OCI-LY7 (cell line): Measurements from ENCODE around the gene IL17REL. TPM values are rescaled to one million over a fixed set of nuclear protein-coding genes. Genes with fewer than 3 reads are reported as not detected.

ENCODE experiments used
- BruUV-seq: library from RNA; stranded (reverse); fragments of 400-500 nt; replicated peaks from 2 replicates; lab custom pipeline; 2021; lab: Mats Ljungman, UMichigan
- CTCF ChIA-PET: fragments of 300-600 bp; sonication (Branson Sonifier 250); formaldehyde crosslinking; loops from one replicate; lab custom pipeline; 2022; ENCODE audit warnings: antibody characterized with exemption; ENCODE audit not compliant: unreplicated experiment; lab: Charles Lee
- POLR2A ChIA-PET: fragments of 300-600 bp; sonication (Branson Sonifier 250); formaldehyde crosslinking; loops from one replicate; lab custom pipeline; 2022; ENCODE audit warnings: antibody characterized with exemption; lab: Charles Lee
- DNase-seq: peaks from one replicate; pipeline ENCODE4 v3.0.0-alpha.2; 2015; ENCODE audit warnings: low spot score
- H2AFZ ChIP-seq: fragments of 200-600 bp; sonication (generic), shearing (Covaris generic); 2 replicates; pipeline ENCODE4 v1.6.1; 2014; ENCODE audit warnings: mild to moderate bottlenecking, antibody characterized with exemption, low read length, moderate library complexity
- H3K27ac ChIP-seq: fragments of 200-600 bp; sonication (generic); 2 replicates; pipeline ENCODE4 v1.5.1; 2014; ENCODE audit warnings: mixed run types, low read depth, mild to moderate bottlenecking, moderate library complexity, low read length, inconsistent platforms; ENCODE audit not compliant: poor library complexity, severe bottlenecking
- H3K36me3 ChIP-seq: fragments of 200-600 bp; sonication (generic); 2 replicates; pipeline ENCODE4 v1.6.1; 2014; ENCODE audit warnings: mild to moderate bottlenecking, antibody characterized with exemption, low read length, moderate library complexity, mixed read lengths; ENCODE audit not compliant: insufficient read depth
- H3K4me1 ChIP-seq: fragments of 200-600 bp; sonication (generic); 2 replicates; pipeline ENCODE4 v1.5.1; 2014; ENCODE audit warnings: mild to moderate bottlenecking, low read length; ENCODE audit not compliant: insufficient read depth, poor library complexity, severe bottlenecking
- H3K4me2 ChIP-seq: fragments of 200-600 bp; sonication (generic); 2 replicates; pipeline ENCODE4 v1.6.1; 2014; ENCODE audit warnings: mild to moderate bottlenecking, low read length
- H3K4me3 ChIP-seq: fragments of 200-600 bp; sonication (generic); 2 replicates; pipeline ENCODE4 v1.5.1; 2014; ENCODE audit warnings: mild to moderate bottlenecking, low read depth, low read length; ENCODE audit not compliant: poor library complexity, severe bottlenecking
- H3K79me2 ChIP-seq: fragments of 200-600 bp; sonication (generic); 2 replicates; pipeline ENCODE4 v1.6.1; 2016; ENCODE audit warnings: low read depth, mild to moderate bottlenecking, low read length, moderate library complexity, mixed read lengths; ENCODE audit not compliant: insufficient read depth
- H3K9me2 ChIP-seq: fragments of 200-600 bp; sonication (generic); 2 replicates; pipeline ENCODE4 v1.6.1; 2016; ENCODE audit warnings: mild to moderate bottlenecking, low read length, mixed read lengths; ENCODE audit not compliant: insufficient read depth
- H3K9me3 ChIP-seq: fragments of 200-600 bp; sonication (generic); 2 replicates; pipeline ENCODE4 v1.6.1; 2014; ENCODE audit warnings: mild to moderate bottlenecking, mixed run types, low read length, mixed read lengths
- H4K20me1 ChIP-seq: fragments of 200-600 bp; sonication (generic); 2 replicates; pipeline ENCODE4 v1.6.1; 2014; ENCODE audit warnings: mild to moderate bottlenecking, antibody characterized with exemption, low read length, moderate library complexity, mixed read lengths; ENCODE audit not compliant: insufficient read depth
- CTCF ChIP-seq: fragments of 200-600 bp; sonication (generic); conservative IDR thresholded peaks from 2 replicates; pipeline ENCODE4 v1.5.1; 2014; ENCODE audit warnings: mild to moderate bottlenecking, antibody characterized with exemption, low read length, moderate library complexity, mixed read lengths
- EZH2phosphoT487 ChIP-seq: fragments of 200-600 bp; sonication (generic); IDR thresholded peaks from 2 replicates; pipeline ENCODE4 v1.6.1; 2018; ENCODE audit warnings: low read depth, borderline replicate concordance, mild to moderate bottlenecking, mixed run types, antibody characterized with exemption, low read length, moderate library complexity, mixed read lengths
- intact Hi-C: fragments of 100-400 bp; cut with micrococcal nuclease; formaldehyde crosslinking; loops from one replicate; pipeline ENCODE4 v1.10.0; 2022; ENCODE audit not compliant: unreplicated experiment
- total RNA-seq, 2 experiments: library from RNA; depleted of rRNA in 1 of 2; stranded (reverse); fragments of >200 nt in 1 of 2; shearing (Covaris generic) in 1 of 2; gene quantifications; 2 replicates each; pipeline ENCODE4 v1.2.3, GENCODE V29; 2014 to 2022

Gene IL17REL
- total RNA-seq, 2 experiments from 2014 or later, result 0.03 TPM; not detected in 1

- Histone ChIP-seq H3K9me2 (no peaks in the 10 kb centered on the region), H3K4me3 (no peak overlapping the region), H3K4me1 (peaks cover 32% of the 10 kb centered on the region), H3K36me3 (no peaks in the 10 kb centered on the region), H4K20me1 (no peaks in the 10 kb centered on the region), H3K9me3 (no peaks in the 10 kb centered on the region; the same call in 1 of the 2 replicates), H3K79me2 (no peaks in the 10 kb centered on the region), H3K27ac (no peak overlapping the region), H2AFZ (no peak overlapping the region), H3K4me2 (no peak overlapping the region)
- intact Hi-C loops, result no loop called here
- no TSS peak for BruUV-seq
- no peak for DNase-seq
- POLR2A ChIA-PET, result no interaction called here
- CTCF ChIA-PET, result no interaction called here
- no peak for TF ChIP-seq CTCF
- TF ChIP-seq EZH2phosphoT487, result no peak
Observed at GRCh38 chr22:49973018-49973961, 39.3 kb downstream of the IL17REL start.

GRCh38 chr22:49972163-49973017 lies 40.2 kb downstream of the IL17REL start:
- peaks cover 36% of the 10 kb centered on the region for H3K4me1 ChIP-seq
- no peak overlapping the region for H3K27ac ChIP-seq
- no peaks in the 10 kb centered on the region; the same call in 1 of the 2 replicates for H3K9me3 ChIP-seq
- H3K9me2 ChIP-seq, result no peaks in the 10 kb centered on the region
- POLR2A ChIA-PET, result no interaction called here
- no peak for DNase-seq
- H3K36me3 ChIP-seq, result no peaks in the 10 kb centered on the region
- TF ChIP-seq CTCF (no peak), EZH2phosphoT487 (no peak)
- H3K4me2 ChIP-seq, result no peak overlapping the region
- CTCF ChIA-PET, result no interaction called here
- H3K79me2 ChIP-seq, result no peaks in the 10 kb centered on the region
- no peak overlapping the region for H2AFZ ChIP-seq
- intact Hi-C loops, result no loop called here
- BruUV-seq, result no TSS peak
- H4K20me1 ChIP-seq, result 0 out of 2 replicates have a peak, but pooled peaks cover 4% of the 10 kb centered on the region
- no peak overlapping the region for H3K4me3 ChIP-seq
